Measurements from ENCODE around the gene RNF212B.
"Not testable (repeated sequence)": the region's sequence is repeated elsewhere in the genome, so short reads cannot be mapped to it uniquely, and the experiment has no call there.

DNA sequence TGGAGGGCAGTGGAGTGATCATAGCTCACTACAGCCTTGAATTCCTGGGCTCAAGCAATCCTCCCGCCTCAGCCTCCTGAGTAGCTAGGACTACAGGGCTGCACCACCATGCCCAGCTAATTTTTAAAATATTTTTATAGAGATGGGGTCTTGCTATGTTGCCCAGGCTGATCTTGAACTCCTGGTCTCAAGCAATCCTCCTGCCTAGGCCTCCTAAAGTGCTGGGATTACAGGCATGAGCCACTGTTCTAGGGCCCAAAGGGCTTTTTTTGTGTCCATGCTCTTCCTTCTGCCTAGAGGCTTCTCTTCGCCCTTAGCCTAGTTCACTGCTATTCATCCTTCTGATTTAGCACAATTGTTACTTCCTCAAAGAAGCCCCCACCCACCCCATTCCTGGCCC, 41.2 kb upstream of the RNF212B start:
- TF ChIP-seq, protein P1, sequence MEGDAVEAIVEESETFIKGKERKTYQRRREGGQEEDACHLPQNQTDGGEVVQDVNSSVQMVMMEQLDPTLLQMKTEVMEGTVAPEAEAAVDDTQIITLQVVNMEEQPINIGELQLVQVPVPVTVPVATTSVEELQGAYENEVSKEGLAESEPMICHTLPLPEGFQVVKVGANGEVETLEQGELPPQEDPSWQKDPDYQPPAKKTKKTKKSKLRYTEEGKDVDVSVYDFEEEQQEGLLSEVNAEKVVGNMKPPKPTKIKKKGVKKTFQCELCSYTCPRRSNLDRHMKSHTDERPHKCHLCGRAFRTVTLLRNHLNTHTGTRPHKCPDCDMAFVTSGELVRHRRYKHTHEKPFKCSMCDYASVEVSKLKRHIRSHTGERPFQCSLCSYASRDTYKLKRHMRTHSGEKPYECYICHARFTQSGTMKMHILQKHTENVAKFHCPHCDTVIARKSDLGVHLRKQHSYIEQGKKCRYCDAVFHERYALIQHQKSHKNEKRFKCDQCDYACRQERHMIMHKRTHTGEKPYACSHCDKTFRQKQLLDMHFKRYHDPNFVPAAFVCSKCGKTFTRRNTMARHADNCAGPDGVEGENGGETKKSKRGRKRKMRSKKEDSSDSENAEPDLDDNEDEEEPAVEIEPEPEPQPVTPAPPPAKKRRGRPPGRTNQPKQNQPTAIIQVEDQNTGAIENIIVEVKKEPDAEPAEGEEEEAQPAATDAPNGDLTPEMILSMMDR (IDR thresholded peaks at IDR 0.05) = not testable (repeated sequence)
- not testable (repeated sequence) for TF ChIP-seq POLR2A (IDR thresholded peaks at IDR 0.05)
